GM19025 (cell line): ENCODE measurements around the gene ZNF544.
A peak's percentile ranks its signal among the peaks of the same experiment; 100 is the strongest.
"Not testable (repeated sequence)": the region's sequence is repeated elsewhere in the genome, so short reads cannot be mapped to it uniquely, and the experiment has no call there.

Source experiments
- ATAC-seq: cut with Tn5 transposase; IDR thresholded peaks from one replicate; pipeline ENCODE4 v1.9.1; 2021; ENCODE audit warnings: mild to moderate bottlenecking, low read depth, moderate library complexity; ENCODE audit not compliant: unreplicated experiment

ZNF544 gene

GRCh38 chr19:58252102-58252685 is 23.5 kb downstream of the ZNF544 start:
- ATAC-seq = no peak

DNA sequence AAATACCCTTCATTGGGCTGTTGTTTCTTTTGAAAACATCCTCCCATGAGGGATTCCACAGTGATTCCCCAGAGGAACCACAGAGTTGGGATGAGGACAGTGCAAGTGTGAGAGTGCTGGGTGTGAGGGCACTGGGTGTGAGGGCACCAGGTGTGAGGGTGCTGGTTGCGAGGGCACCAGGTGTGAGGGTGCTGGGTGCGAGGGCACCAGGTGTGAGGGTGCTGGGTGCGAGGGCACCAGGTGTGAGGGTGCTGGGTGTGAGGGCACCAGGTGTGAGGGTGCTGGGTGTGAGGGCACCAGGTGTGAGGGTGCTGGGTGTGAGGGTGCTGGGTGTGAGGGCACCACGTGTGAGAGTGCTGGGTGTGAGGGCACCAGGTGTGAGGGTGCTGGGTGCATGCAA is 29.5 kb downstream of the ZNF544 start:
- not testable (repeated sequence) for ATAC-seq

- no peak for ATAC-seq
Observed at GRCh38 chr19:58261600-58261967, 32.9 kb downstream of the ZNF544 start.

DNA sequence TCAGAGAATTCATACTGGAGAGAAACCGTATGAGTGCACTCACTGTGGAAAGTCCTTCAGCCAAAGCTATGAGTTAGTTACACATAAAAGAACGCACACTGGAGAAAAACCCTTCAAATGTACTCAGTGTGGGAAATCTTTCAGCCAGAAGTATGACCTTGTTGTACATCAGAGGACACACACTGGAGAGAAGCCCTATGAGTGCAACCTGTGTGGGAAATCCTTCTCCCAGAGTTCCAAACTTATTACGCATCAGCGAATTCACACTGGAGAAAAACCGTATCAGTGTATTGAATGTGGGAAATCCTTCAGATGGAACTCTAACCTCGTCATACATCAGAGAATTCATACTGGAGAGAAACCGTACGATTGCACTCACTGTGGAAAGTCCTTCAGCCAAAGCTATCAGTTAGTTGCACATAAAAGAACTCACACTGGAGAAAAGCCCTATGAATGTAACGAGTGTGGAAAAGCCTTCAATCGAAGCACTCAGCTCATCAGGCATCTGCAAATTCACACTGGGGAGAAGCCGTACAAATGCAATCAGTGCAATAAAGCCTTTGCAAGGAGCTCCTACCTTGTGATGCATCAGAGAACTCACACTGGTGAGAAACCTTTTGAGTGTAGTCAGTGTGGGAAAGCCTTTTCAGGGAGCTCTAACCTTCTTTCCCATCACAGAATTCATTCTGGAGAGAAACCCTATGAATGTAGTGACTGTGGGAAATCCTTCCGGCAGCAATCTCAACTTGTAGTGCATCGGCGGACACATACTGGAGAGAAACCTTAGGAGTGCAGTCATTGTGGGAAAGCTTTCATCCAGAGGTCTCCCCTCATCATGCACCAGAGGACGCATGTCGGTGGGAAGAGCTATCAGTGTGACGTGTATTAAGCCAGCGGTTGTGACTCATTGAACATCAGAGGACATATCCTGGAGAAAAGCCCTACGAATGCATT is 33.5 kb downstream of the ZNF544 start:
- no peak for ATAC-seq

GRCh38 chr19:58262922-58263296 is 34.2 kb downstream of the ZNF544 start:
- no peak for ATAC-seq

DNA sequence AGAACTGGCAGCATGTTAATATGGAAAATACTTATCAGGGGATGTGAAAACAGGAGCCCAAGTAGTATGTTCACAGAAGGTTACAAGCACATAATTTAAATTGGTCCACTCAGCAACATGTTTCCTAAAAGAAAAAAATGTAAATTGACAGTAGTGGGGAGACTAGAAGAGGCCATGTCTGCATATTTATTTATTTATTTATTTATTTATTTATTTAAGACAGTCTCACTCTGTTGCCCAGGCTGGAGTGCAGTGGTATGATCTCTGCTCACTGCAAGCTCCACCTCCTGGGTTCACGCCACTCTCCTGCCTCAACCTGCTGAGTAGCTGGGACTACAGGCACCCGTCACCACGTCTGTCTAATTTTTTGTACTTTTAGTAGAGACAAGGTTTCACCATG is 36.4 kb downstream of the ZNF544 start:
- ATAC-seq = no peak

GRCh38 chr19:58268344-58268743 is 39.6 kb downstream of the ZNF544 start:
- ATAC-seq = no peak

DNA sequence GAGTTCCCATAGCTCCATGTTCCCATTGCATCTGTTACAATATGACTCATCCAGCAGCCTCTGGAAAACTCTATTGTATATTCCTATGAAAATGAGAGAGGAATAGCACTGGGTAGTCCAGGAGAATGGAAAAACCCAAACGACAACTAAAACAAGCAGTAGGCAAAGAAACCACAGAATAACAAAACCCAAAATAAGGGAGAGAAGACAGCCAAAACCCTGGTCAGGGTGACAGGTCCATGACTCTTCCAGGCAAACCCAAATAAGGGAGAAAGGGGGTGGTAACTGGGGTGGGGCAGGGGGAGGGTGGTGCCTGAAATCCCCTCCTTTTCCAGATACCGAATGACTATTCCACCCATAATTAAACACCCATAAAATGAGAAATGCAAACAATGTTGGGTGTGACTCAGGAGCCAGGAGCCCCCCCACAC is 46.1 kb downstream of the ZNF544 start:
- ATAC-seq = no peak

GRCh38 chr19:58275564-58275963 is 46.9 kb downstream of the ZNF544 start:
- ATAC-seq = no peak

DNA sequence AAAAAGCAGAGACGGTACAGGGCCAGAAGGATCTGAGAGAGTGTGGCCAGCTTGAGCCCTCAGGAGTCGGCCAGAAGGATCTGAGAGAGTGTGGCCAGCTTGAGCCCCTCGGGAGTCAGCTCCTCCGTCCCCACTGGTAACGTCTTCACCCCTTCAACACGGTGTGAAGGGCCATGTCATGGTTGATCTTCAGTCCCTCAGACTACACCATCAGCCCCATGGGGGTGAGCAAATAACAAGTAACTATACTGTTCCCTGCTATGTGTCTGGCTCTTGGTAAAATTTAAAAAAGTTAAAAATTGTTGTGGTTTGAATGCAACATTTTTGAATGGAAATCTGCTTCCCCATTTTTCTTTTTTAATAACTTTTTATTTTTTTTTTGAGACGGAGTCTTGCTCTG is 48.5 kb downstream of the ZNF544 start:
- ATAC-seq = no peak

GRCh38 chr19:58277748-58278540 is 49.2 kb downstream of the ZNF544 start:
- ATAC-seq = no peak

- peak; percentile 97 for ATAC-seq
Observed at GRCh38 chr19:58278541-58279041, 49.9 kb downstream of the ZNF544 start, which contains the start of gene ZNF8. Gene ZNF8 (plus strand): TSS chr19:58278955. CDS start chr19:58279082, 127 bp downstream.

- no peak for ATAC-seq
Observed at GRCh38 chr19:58279042-58279924, 50.6 kb downstream of the ZNF544 start.

DNA sequence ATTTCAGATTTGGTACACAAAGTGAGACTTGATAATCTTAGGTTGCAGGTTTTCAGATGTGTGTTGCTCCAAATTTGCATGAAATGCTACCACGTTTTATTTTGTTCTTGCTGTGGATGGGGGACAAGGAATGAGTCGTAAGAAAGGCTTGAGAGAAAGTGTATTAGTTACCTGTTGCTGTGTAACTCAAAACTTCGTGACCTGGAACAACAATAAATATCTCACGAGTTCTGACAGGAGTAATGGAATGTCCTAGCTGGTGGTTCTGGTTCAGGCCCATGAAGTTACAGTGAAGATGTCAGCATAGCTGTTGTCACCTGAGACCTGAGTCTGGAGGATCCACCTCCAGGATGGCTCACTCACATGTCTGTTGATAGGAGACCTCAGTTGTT is 51.2 kb downstream of the ZNF544 start:
- no peak for ATAC-seq

DNA sequence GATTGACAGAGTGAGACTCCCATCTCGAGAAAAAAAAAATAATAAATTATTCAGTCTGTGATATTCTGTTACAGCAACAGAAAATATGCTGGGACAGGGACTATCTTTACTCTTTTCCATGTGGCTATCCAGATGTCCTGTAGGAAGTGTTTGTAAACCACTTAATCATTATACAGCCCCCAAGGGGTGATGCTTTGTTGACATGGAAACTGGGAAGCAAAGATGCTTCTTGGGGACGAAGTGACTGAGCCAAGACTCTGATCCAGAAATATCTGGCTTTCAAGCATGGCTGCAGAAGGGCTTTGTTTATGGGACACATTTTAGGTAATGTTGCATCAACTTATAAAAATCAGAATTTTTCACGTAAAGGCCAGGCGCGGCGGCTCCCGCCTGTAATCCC is 55.5 kb downstream of the ZNF544 start:
- ATAC-seq = no peak

DNA sequence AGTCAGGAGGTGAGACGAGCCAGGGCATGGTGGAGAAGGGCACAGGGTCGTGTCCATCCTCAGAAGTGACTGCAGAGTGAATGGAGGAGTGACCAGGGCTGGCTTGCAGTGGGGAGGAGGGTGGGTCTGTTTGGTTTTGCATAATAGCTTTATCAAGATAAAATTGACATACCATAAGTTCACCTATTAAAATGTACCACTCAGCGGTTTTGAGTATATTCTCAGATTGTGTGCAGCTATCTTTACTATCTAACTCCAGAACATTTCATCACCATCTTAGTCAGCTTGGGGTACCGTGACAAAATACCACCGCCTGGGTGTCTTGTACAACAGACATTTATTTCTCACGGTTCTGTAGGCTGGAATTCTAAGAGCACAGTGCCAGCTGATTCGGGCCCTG is 63.2 kb downstream of the ZNF544 start:
- ATAC-seq = no peak

DNA sequence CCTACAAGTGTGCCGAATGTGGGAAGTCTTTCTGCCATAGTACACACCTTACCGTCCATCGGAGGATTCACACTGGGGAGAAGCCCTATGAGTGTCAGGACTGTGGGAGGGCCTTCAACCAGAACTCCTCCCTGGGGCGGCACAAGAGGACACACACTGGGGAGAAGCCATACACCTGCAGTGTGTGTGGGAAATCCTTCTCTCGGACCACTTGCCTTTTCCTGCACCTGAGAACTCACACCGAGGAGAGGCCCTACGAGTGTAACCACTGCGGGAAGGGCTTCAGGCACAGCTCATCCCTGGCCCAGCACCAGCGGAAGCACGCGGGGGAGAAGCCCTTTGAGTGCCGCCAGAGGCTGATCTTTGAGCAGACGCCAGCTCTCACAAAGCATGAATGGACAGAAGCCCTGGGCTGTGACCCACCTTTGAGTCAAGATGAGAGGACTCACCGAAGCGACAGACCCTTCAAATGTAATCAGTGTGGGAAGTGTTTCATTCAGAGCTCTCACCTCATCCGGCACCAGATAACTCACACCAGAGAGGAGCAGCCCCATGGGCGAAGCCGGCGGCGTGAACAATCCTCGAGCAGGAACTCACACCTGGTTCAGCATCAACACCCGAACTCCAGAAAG is 66.1 kb downstream of the ZNF544 start:
- no peak for ATAC-seq

DNA sequence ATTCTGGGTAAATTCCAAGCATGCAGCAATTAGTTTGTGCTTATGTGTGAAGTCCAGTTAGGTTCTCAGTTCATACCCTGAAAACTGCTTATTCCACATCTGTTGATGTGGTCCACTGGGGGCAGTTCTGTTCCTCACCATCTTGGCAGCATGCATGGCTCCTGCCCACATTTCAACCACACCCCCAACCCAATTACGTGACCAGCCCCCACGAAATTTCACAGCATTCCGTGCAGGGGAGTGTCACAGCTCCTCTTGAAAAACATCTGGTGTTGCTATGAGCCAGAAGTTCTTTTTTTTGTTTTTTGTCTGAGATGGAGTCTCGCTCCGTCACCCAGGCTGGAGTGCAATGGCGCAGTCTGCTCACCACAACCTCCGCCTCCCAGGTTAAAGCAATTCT is 67.4 kb downstream of the ZNF544 start:
- no peak for ATAC-seq

GRCh38 chr19:58300620-58301019 is 71.9 kb downstream of the ZNF544 start:
- ATAC-seq = no peak

- ATAC-seq = no peak
Observed at GRCh38 chr19:58304255-58304654, 75.5 kb downstream of the ZNF544 start.
